ENCODE results near the gene PAX3. TPM values are rescaled to one million over a fixed set of nuclear protein-coding genes. Genes with fewer than 3 reads are reported as not detected.

PAX3 gene
- not detected in 2 replicates for total RNA-seq

DNA sequence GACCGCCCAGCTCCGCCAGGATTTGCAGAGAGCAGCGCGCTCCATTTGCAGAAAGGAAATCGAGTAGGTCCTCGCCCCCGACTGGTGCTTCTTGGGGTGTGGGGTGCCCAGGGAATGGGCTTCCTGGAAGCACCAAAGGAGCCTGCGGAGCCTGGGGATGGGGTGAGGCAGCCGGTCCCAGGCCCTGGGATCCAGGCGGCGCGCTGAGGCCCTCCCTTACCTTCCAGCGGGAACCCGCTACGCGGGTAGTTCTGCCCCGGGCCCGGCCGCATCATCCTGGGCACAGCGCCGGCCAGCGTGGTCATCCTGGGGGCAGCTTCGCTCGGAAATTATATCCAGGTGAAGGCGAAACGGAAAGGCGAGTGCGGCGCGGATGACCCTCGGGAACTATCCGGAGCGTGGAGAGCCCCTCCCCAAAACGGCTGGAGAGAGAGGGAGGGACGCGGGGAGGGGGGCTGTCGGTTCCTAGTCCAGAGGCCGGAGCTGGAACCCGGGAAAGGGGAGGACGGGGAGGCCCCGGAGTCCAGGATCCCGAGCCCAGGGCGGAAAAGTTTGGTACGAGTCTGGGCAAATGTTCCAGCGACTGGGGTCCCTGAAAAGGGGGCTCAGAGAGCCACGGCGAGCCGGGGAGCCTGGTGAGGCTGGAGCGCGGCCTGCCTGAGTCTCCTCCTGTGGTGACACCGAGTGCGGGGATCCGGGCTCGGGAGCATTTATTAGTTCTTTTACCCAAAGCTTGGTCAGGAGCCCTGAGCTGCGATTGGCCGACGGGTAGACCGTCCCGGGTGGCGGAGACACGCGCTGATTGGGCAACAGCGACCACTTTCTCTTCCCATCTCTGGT is at the start of gene PAX3:
PAX3 (minus strand) TSS at position 688 of the 840 bp plus-strand sequence; CDS start at position 305, 383 bp downstream.

Other genes starting within 250 kb of the PAX3 start
- not detected in 2 replicates for gene SGPP2, start 125.5 kb upstream of the PAX3 start, total RNA-seq